ENCODE measurements around the gene GSS. TPM values are rescaled to one million over a fixed set of nuclear protein-coding genes. Genes with fewer than 3 reads are reported as not detected.

GSS gene
- total and polyA plus RNA-seq, 2 of the 8 experiments (the other 6 are each of a cell fraction or from before 2014, with no cell fraction given) = 34.6 to 43.2 TPM

DNA sequence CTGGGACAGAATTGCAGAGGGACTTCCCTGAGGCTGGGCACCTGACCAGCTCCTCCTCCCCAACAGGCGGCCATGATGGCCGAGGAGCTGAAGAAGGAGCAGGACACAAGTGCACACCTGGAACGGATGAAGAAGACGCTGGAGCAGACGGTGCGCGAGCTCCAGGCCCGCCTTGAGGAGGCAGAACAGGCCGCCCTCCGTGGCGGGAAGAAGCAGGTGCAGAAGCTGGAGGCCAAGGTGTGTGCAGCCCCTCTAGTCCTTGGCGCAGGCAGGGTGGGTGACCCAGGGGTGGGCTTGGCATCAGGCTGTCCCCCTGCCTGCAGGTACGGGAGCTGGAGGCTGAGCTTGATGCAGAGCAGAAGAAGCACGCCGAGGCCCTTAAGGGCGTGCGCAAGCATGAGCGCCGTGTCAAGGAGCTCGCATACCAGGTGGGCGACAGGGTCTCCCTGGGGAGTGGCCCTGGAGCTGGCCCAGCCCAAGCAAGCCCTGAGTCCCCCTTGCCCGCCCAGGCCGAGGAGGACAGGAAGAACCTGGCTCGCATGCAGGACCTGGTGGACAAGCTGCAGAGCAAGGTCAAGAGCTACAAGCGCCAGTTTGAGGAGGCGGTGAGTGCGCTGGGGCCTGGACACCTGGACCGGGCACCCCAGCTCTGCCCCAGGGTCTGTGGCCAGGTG is 45.5 kb upstream of the GSS start:
- Histone ChIP-seq H3K79me2 (ENCODE audit: control insufficient read depth in 1 of 2, insufficient read depth in 2 of 2, low read length in 2 of 2) (no peaks in the 10 kb centered on the region), H3K9me3 (ENCODE audit: insufficient read depth in 2 of 2, low read depth in 1 of 2, low read length in 1 of 2) (no peaks in the 10 kb centered on the region), H3K4me1 (replicated peaks in 1 of 4; ENCODE audit: control insufficient read depth in 3 of 4, insufficient read depth in 4 of 4, low read length in 3 of 4) (peaks cover 0 to 2% (median 0%) of the 10 kb centered on the region in 4 experiments; a peak in 2 of 7 replicates), H3K18ac (ENCODE audit: extremely low read depth, low read length) (no peak overlapping the region), H4K91ac (replicated peaks; ENCODE audit: insufficient read length, low read length) (no peak overlapping the region), H3K4me2 (ENCODE audit: insufficient read depth in 1 of 2, low read depth in 2 of 2, low read length in 2 of 2) (no peak overlapping the region), H3K79me1 (ENCODE audit: low read depth, low read length) (no peaks in the 10 kb centered on the region), H3K9ac (replicated peaks in 1 of 4; ENCODE audit: extremely low read depth in 1 of 4, low read depth in 3 of 4, low read length in 3 of 4) (no peak overlapping the region), H3K14ac (ENCODE audit: insufficient read length) (no peak overlapping the region), H2BK20ac (ENCODE audit: low read length) (no peak overlapping the region), H3K23ac (ENCODE audit: insufficient read length) (no peak overlapping the region), H2BK15ac (ENCODE audit: low read length) (no peak overlapping the region), H3K27ac (ENCODE audit: low read depth, low read length) (no peak overlapping the region), H3K36me3 (ENCODE audit: control insufficient read depth in 2 of 4, insufficient read depth in 4 of 4, low read length in 3 of 4) (peaks cover 5 to 48% (median 35%) of the 10 kb centered on the region in 4 experiments; a peak in 5 of 8 replicates), H3K23me2 (ENCODE audit: low read depth, low read length) (no peaks in the 10 kb centered on the region; the same call in 1 of the 2 replicates), H2AFZ (ENCODE audit: low read length) (no peak overlapping the region), H2BK5ac (ENCODE audit: low read depth, low read length) (no peak overlapping the region), H2AK5ac (ENCODE audit: low read depth, low read length) (no peak overlapping the region), H4K5ac (ENCODE audit: insufficient read length, low read depth, low read length) (no peak overlapping the region), H3K4me3 (ENCODE audit: extremely low read depth in 1 of 4, insufficient read depth in 2 of 4, low read depth in 3 of 4, low read length in 4 of 4) (no peak overlapping the region), H3K27me3 (replicated peaks in 1 of 4; ENCODE audit: control insufficient read depth in 3 of 4, extremely low read depth in 1 of 4, insufficient read depth in 3 of 4, low read length in 3 of 4) (no peaks in the 10 kb centered on the region), H4K8ac (ENCODE audit: extremely low read depth, insufficient read depth, low read length) (no peak overlapping the region; the same call in 1 of the 2 replicates), H3K56ac (replicated peaks; ENCODE audit: insufficient read length, low read depth, low read length) (no peak overlapping the region), H2BK12ac (ENCODE audit: low read depth, low read length) (no peak overlapping the region), H4K20me1 (replicated peaks in 1 of 2; ENCODE audit: control insufficient read depth in 1 of 2, insufficient read depth in 2 of 2, low read length in 2 of 2) (peaks cover 6 to 8% of the 10 kb centered on the region in 2 experiments), H2BK120ac (replicated peaks; ENCODE audit: low read depth, low read length) (no peak overlapping the region), H3K4ac (replicated peaks; ENCODE audit: insufficient read length, low read depth, low read length) (no peak overlapping the region)
- POLR2A ChIA-PET (ENCODE audit: partially characterized antibody) = interaction anchor here (0.6 to 2.5 kb wide), 8 partner anchors 11 to 277 kb away, joined by 3 to 7 read pairs (median 3); partner anchors contain the start of gene MMP24OS
- 89% methylated on average over 28 of the region's 28 CpGs; no CpG with 5 or more reads in 1 of the 2 experiments for WGBS, 2 experiments (ENCODE audit: extremely low coverage in 1 of 2, insufficient coverage in 1 of 2, insufficient read length in 1 of 2, insufficient replicate concordance in 2 of 2, low coverage in 1 of 2, low lambda C conversion rate in 2 of 2, missing lambda C conversion rate in 1 of 2)
- DNase-seq (ENCODE audit: low read depth in 1 of 2, low spot score in 2 of 2) = no peak
- no peak for FAIRE-seq
- CTCF ChIA-PET (ENCODE audit: partially characterized antibody) = interaction anchor here (0.7 to 4.1 kb wide), 23 partner anchors 8 to 286 kb away, joined by 3 to 54 read pairs (median 5); partner anchors contain the start of genes ACSS2, GGT7, GSS and MYH7B
- no peak for TF ChIP-seq TAF7 (optimal IDR thresholded peaks at IDR 0.05; ENCODE audit: borderline replicate concordance, low read depth, low read length)
- no peak for TF ChIP-seq KDM5A (IDR thresholded peaks at IDR 0.05; ENCODE audit: low read length)
- TF ChIP-seq, protein P1, sequence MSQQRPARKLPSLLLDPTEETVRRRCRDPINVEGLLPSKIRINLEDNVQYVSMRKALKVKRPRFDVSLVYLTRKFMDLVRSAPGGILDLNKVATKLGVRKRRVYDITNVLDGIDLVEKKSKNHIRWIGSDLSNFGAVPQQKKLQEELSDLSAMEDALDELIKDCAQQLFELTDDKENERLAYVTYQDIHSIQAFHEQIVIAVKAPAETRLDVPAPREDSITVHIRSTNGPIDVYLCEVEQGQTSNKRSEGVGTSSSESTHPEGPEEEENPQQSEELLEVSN (IDR thresholded peaks at IDR 0.05) = no peak
- TF ChIP-seq SAP30 (IDR thresholded peaks at IDR 0.05; ENCODE audit: insufficient read depth, insufficient replicate concordance, low read length) = no peak
- no peak for TF ChIP-seq TEAD4 (IDR thresholded peaks at IDR 0.05; ENCODE audit: low read depth, low read length)
- no peak for TF ChIP-seq CBX5 (IDR thresholded peaks at IDR 0.05; ENCODE audit: low read depth, low read length)

All from H1 (cell line).